GM21360 (cell line): ENCODE results near the gene ANKDD1A.

Source experiments
- ATAC-seq: cut with Tn5 transposase; IDR thresholded peaks from one replicate; pipeline ENCODE4 v1.9.1; 2021; ENCODE audit warnings: mild to moderate bottlenecking, moderate library complexity; ENCODE audit not compliant: unreplicated experiment

Gene ANKDD1A

GRCh38 chr15:64895285-64896065 lies 16.2 kb upstream of the ANKDD1A start:
- ATAC-seq: no peak

GRCh38 chr15:64896371-64897069 lies 15.2 kb upstream of the ANKDD1A start:
- no peak for ATAC-seq

DNA sequence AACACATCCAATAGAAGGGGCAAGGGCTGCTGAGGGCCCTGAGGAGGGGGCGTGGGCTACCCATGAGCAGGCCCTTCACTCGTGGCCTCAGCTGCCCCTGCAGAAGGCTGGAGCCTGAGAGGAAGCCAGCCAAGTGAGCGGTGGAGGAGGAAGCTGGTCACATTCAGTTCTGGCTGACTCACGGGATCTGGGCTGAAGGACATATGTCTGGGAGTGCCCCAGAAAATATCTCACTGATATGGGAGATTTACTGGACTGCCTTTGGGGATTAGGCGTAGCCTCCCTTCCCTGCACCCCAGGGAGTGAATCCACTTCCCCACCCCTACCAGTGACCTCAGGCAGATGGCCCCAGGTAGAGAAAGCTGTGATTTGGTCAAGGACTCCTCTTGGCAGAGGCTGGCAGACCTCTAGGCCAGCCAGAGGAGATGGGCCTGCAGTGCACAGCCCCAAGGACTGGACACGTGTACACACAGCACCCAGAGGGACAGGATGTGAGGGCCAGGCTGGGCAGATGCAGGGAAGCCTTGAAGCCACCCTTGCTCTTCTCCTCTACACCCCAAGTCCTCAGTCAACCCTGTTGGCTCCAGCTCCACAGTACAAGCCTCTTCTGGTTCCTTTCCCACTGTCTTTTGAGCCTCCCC lies 14.2 kb upstream of the ANKDD1A start:
- ATAC-seq: no peak

DNA sequence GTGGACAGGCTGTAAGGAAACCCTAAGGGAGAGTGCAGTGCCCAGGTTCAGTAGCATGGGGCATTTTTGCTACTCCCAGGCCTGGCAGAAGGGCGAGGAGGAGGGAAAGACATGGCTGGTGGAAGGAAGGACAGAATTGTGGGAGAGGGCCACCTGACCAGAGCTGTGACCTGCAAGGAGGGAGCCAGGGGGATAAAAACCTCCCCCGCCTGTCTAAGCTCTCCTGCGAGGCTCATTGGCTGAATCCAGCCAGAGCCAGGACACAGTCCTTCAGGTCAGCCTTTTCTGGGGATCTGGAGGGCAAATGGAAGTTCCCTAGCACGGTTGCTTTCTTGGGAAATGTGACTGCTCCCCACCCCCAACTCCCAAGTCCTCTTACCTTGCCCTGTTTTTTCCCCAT lies 13.3 kb upstream of the ANKDD1A start:
- no peak for ATAC-seq

DNA sequence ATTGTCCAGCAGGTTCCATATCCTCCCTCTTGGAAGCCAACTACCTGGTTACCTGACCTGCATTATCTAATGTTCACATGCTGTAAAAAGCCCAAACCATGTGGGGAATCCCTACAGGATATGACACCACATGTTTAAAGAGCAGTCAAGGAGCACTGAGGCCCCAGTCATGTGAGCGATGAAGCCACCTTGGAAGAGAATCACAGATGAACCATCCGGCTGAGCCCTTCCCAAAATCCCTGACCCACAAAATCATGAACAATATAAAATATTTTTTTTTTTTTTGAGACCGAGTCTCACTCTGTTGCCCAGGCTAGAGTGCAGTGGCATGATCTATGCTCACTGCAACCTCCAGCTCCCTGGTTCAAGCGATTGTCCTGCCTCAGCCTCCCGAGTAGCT lies 10.6 kb upstream of the ANKDD1A start:
- ATAC-seq: no peak

DNA sequence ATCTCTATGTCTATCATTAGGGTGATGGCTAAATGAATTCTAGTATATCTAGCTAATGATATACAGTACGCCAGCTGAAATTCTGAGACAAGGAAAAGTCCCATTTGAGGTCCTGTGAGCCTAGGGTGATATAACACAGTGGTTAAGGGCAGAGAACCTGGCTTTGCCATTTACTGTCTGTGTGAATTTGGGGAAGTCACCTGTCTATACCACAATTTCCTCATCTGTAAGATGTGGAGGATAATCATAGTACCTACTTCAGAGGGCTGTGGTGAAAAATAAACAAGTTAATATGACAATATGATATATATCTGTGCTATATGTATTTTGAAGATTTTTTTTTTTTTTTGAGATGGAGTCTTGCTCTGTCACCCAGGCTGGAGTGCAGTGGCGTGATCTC lies 9.8 kb upstream of the ANKDD1A start:
- no peak for ATAC-seq

- ATAC-seq: no peak
Observed at GRCh38 chr15:64902863-64903262, 8.8 kb upstream of the ANKDD1A start.

DNA sequence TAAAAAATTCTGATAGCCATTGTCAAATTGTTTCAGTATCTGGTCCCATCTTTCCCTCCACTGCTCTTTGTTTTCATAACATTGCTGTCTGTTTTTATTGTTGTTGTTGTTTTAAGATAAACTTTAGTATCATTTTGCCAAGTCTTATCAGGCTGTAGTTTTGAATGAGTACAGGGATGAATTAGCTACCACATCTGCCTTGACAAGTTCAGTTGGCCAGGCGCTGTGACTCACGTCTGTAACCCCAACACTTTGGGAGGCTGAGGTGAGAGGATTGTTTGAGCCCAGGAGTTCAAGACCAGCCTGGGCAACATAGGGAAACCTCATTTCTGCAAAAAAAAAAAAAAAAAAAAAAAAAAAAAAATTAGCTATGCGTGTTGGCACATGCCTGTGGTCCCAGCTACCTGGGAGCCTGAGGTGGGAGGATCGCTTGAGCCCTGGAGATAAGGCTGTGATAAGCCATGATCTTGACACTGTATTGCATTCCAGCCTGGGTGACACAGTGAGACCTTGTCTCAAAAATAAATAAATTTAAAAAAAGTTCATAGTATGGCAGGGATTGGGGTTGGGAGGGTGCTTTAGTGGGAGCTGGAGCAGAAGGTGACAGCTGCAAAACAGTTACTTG lies 8.3 kb upstream of the ANKDD1A start:
- ATAC-seq: no peak

GRCh38 chr15:64904189-64904588 lies 7.5 kb upstream of the ANKDD1A start:
- no peak for ATAC-seq

DNA sequence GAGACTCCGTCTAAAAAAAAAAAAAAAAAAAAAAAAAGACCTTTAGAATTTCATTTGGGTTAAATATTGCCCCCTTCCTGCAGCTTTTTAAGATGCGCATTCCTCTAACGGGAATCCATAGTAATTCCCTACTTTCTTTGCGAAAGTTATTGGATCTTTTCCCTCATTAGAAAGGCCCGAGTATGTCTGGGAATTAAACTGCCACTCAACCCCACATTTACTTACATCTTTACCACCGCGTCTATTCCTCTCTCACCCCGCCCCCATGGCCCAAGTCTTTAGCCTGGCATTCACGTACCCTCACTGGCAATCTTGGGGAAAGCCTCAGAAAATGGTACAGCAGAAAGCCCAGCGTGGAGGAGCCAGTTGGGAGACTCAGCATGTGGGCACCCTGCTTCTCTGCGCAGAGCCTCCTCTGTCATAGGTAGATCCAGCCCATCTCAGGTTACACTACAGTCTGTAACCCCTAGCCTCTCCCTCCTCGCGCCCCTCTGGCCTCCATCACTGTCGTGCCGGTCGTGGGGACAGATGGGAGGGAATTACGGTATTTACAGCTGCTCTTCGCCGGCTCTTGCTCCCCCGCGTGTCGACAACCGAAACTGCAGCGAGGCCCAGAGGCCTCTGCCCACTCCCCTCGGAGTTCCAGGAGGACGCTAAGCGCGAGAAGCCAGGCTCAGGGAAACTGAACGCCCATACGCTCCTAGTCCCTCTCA lies 6.4 kb upstream of the ANKDD1A start:
- ATAC-seq: no peak

- no peak for ATAC-seq
Observed at GRCh38 chr15:64905941-64906340, 5.8 kb upstream of the ANKDD1A start.

DNA sequence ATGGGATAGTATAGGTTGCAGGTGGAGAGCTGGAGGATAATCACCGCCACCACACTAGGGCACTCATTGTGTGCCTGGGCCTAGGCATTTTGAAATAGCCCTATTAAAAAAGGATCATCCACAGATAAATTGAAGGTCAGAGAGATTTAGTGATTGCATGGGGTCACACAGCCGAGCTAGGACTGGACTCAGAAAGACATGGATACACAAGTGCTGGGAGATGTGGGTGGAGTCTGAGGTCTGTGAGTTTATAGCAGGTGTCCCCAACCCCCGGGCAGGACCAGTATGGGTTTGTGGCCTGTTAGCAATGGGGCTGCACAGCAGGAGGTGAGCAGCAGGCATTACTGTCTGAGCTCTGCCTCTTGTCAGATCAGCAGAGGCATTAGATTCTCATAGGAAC lies 5.3 kb upstream of the ANKDD1A start:
- no peak for ATAC-seq

GRCh38 chr15:64907991-64908390 lies 3.7 kb upstream of the ANKDD1A start:
- ATAC-seq: no peak

- no peak for ATAC-seq
Observed at GRCh38 chr15:64909546-64909945, 2.2 kb upstream of the ANKDD1A start.

DNA sequence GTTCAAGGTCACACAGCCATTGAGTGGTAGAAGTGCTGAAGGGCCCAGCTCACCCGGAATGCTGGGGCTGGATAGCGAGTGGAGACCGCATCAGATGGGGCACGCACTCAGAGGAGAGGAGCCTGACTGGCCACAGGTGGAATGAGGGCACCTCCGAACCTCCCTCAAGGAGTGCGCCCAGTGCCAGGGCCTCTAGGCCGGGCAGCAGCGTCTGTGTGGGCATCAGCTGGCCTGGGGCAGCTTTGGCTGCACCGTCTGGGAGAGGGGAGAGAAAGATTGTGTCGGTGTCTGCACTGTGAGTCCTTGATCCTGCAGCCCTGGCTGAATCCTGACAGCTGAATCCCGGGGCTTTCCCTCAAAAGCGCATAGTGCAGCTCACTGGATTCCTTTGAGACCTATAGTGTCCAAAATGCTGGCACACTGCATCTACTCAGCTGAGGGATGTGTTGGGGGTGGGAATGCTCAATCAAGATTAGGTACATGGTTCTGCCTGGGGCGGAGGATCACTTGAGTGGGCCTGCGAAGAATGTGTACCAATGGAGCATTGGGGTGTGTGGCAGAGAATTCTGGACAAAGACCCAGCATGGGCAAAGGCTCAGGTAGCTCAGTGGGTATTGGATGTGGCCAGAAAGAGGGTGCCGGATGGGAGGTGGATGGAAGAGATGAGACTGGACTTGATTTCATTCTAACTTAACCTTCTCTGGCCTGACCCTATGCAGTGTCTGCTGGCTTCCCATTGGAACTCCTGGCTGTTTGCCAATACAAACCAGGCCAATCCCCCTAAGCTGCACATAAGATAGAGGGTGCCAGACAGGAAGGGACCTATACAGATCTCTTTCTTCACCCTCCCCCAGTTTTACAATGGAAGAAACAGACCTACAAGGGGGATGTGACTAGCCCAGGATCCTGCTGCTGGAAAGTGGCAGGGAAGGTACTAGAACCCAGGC lies 950 bp downstream of the ANKDD1A start:
- ATAC-seq: no peak

- no peak for ATAC-seq
Observed at GRCh38 chr15:64915518-64916227, 4.0 kb downstream of the ANKDD1A start.

- ATAC-seq: no peak
Observed at GRCh38 chr15:64916365-64916764, 4.7 kb downstream of the ANKDD1A start.

- no peak for ATAC-seq
Observed at GRCh38 chr15:64917211-64917610, 5.5 kb downstream of the ANKDD1A start.

- ATAC-seq: no peak
Observed at GRCh38 chr15:64919721-64920120, 8.0 kb downstream of the ANKDD1A start.
